ENCODE results near the gene NTHL1.

NTHL1 gene

GRCh38 chr16:2023092-2024031, 24.3 kb downstream of the NTHL1 start (continued):
- TF ChIP-seq ZNF155 (tag by site-specific recombination; IDR thresholded peaks at IDR 0.05) (no peak), KLF8 (tag by site-specific recombination; IDR thresholded peaks at IDR 0.05) (peak; percentile 87; the same call in 1 of the 2 replicates), ZNF521 (tag by site-specific recombination; IDR thresholded peaks at IDR 0.05) (no peak), ZSCAN16 (tag by site-specific recombination; IDR thresholded peaks at IDR 0.05) (no peak), ZBTB44 (tag by site-specific recombination; IDR thresholded peaks at IDR 0.05) (no peak), PATZ1 (tag by site-specific recombination; IDR thresholded peaks at IDR 0.05) (peak; percentile 64; the same call in 1 of the 2 replicates), ZNF133 (tag by site-specific recombination; IDR thresholded peaks at IDR 0.05) (no peak), MEIS1 (CRISPR knock-in tag; IDR thresholded peaks at IDR 0.05; ENCODE audit: borderline replicate concordance) (no peak), ZNF600 (tag by site-specific recombination; IDR thresholded peaks at IDR 0.05) (peak; percentile 28; the same call in 1 of the 2 replicates), WT1 (tag by site-specific recombination; IDR thresholded peaks at IDR 0.05) (no peak), ZNF623 (tag by site-specific recombination; IDR thresholded peaks at IDR 0.05) (no peak), ZSCAN30 (tag by site-specific recombination; IDR thresholded peaks at IDR 0.05) (peak; percentile 66; the same call in 1 of the 2 replicates), ZFP69B (tag by site-specific recombination; IDR thresholded peaks at IDR 0.05) (0 out of 2 replicates have a peak, but pooled peaks have one; percentile 22), ZNF560 (tag by site-specific recombination; IDR thresholded peaks at IDR 0.05; ENCODE audit: borderline replicate concordance) (no peak), HOXD13 (CRISPR knock-in tag; IDR thresholded peaks at IDR 0.05; ENCODE audit: borderline replicate concordance) (no peak), KLF1 (tag by site-specific recombination; IDR thresholded peaks at IDR 0.05) (peak; percentile 68), ZNF660 (tag by site-specific recombination; IDR thresholded peaks at IDR 0.05) (no peak), ZNF350 (tag by site-specific recombination; IDR thresholded peaks at IDR 0.05) (no peak), ZSCAN18 (tag by site-specific recombination; IDR thresholded peaks at IDR 0.05) (no peak), ZNF404 (tag by site-specific recombination; IDR thresholded peaks at IDR 0.05) (no peak), ZSCAN4 (tag by site-specific recombination; IDR thresholded peaks at IDR 0.05) (no peak; the same call in 1 of the 2 replicates), ZNF138 (tag by site-specific recombination; IDR thresholded peaks at IDR 0.05; ENCODE audit: borderline replicate concordance) (no peak), ZNF280D (tag by site-specific recombination; IDR thresholded peaks at IDR 0.05) (no peak), GLI2 (tag by site-specific recombination; IDR thresholded peaks at IDR 0.05; ENCODE audit: borderline replicate concordance, low read depth) (no peak), ZNF324 (tag by site-specific recombination; IDR thresholded peaks at IDR 0.05) (peak; percentile 27; the same call in 1 of the 2 replicates), YY1 (tag by site-specific recombination; IDR thresholded peaks at IDR 0.05) (peak; percentile 31; the same call in 1 of the 2 replicates), ZNF48 (tag by site-specific recombination; IDR thresholded peaks at IDR 0.05) (no peak), KLF10 (tag by site-specific recombination; IDR thresholded peaks at IDR 0.05) (peak; percentile 57; the same call in 1 of the 2 replicates), ZNF776 (tag by site-specific recombination; IDR thresholded peaks at IDR 0.05; ENCODE audit: borderline replicate concordance) (no peak), KLF16 (tag by site-specific recombination; IDR thresholded peaks at IDR 0.05) (peak; percentile 76), ZNF747 (tag by site-specific recombination; IDR thresholded peaks at IDR 0.05) (no peak)
